Panc1 (cell line): Measurements from ENCODE around the gene STARD9. TPM values are rescaled to one million over a fixed set of nuclear protein-coding genes. Genes with fewer than 3 reads are reported as not detected.

Experiments used
- ATAC-seq: fragments of 200-7000 bp; cut with Tn5 transposase; 2 replicates; pipeline ENCODE4 v1.9.1; 2020; ENCODE audit warnings: mild to moderate bottlenecking, moderate library complexity
- BruUV-seq: library from RNA; stranded (reverse); fragments of 400-500 nt; replicated peaks from 2 replicates; lab custom pipeline; 2021; lab: Mats Ljungman, UMichigan
- CTCF ChIA-PET: fragments of 300-600 bp; sonication (Branson Sonifier 250); formaldehyde crosslinking; loops from one replicate; lab custom pipeline; 2022; ENCODE audit warnings: antibody characterized with exemption; lab: Charles Lee
- POLR2A ChIA-PET: fragments of 300-600 bp; sonication (Branson Sonifier 250); formaldehyde crosslinking; loops from one replicate; lab custom pipeline; 2022; ENCODE audit warnings: antibody characterized with exemption; lab: Charles Lee
- DNase-seq: peaks from one replicate; pipeline ENCODE4 v3.0.0-alpha.2; 2010; ENCODE audit warnings: low read depth, low spot score
- H3K27ac ChIP-seq: 2 replicates; pipeline ENCODE4 v1.5.1; 2011; ENCODE audit warnings: mild to moderate bottlenecking, low read length, inconsistent platforms
- H3K27me3 ChIP-seq: fragments of 200-500 bp; sonication (Bioruptor generic); 2 replicates; pipeline ENCODE4 v1.6.0; 2014; ENCODE audit warnings: low read length, inconsistent platforms; ENCODE audit not compliant: control insufficient read depth, insufficient read depth
- H3K36me3 ChIP-seq: fragments of 200-500 bp; sonication (Bioruptor generic); 2 replicates; pipeline ENCODE4 v1.5.1; 2014; ENCODE audit warnings: inconsistent platforms, mild to moderate bottlenecking, low read length, moderate library complexity; ENCODE audit not compliant: control insufficient read depth, insufficient read depth
- H3K4me1 ChIP-seq: 2 replicates; pipeline ENCODE4 v1.5.1; 2011; ENCODE audit warnings: inconsistent platforms, mild to moderate bottlenecking, low read length, moderate library complexity; ENCODE audit not compliant: control insufficient read depth, insufficient read depth
- H3K4me3 ChIP-seq, 2 experiments: 2 replicates each; pipeline ENCODE4 v1.5.1; 2011 to 2012; ENCODE audit warnings: low read depth in 2 of 2, low read length in 2 of 2, mild to moderate bottlenecking in 2 of 2, inconsistent platforms in 1 of 2, moderate library complexity in 1 of 2
- H3K9me3 ChIP-seq: fragments of 200-500 bp; sonication (Bioruptor generic); 2 replicates; pipeline ENCODE4 v1.5.1; 2014; ENCODE audit warnings: low read depth, mild to moderate bottlenecking, inconsistent platforms, low read length, moderate library complexity; ENCODE audit not compliant: control insufficient read depth, insufficient read depth
- POLR2AphosphoS5 ChIP-seq: IDR thresholded peaks from 2 replicates; pipeline ENCODE4 v1.6.1; 2012; ENCODE audit warnings: mild to moderate bottlenecking, low read depth, low read length, moderate library complexity
- SIN3A ChIP-seq: IDR thresholded peaks from 2 replicates; pipeline ENCODE4 v1.6.1; 2012; ENCODE audit warnings: low read depth, mild to moderate bottlenecking, low read length, moderate library complexity, borderline replicate concordance; ENCODE audit not compliant: insufficient read depth
- TCF7L2 ChIP-seq: IDR thresholded peaks from 2 replicates; pipeline ENCODE4 v1.6.1; 2011; ENCODE audit warnings: mild to moderate bottlenecking, low read depth, low read length, inconsistent platforms
- in situ Hi-C: cut with HindIII; loops from 2 replicates; pipeline ENCODE4 v1.10.0; 2016; ENCODE audit warnings: low sequenced_read_pairs, low pct_unique_long_range_greater_than_20kb
- intact Hi-C: fragments of 100-400 bp; cut with micrococcal nuclease; formaldehyde crosslinking; loops from one replicate; pipeline ENCODE4 v1.10.0; 2022; ENCODE audit not compliant: unreplicated experiment
- total RNA-seq: library from RNA; stranded (reverse); gene quantifications from one replicate; pipeline ENCODE4 v1.2.1, GENCODE V29; 2021; ENCODE audit not compliant: unreplicated experiment
- TF ChIP-seq, protein P1 (sequence below): fragments of 450-650 bp; IDR thresholded peaks from 2 replicates; pipeline ENCODE4 v1.5.1; 2017; ENCODE audit warnings: mild to moderate bottlenecking
- TF ChIP-seq, protein P2 (sequence below), 2 experiments: IDR thresholded peaks; 2 replicates each; pipeline ENCODE4 v1.6.1; 2011 to 2012; ENCODE audit warnings: low read depth in 2 of 2, control low read depth in 1 of 2, low read length in 1 of 2, mild to moderate bottlenecking in 1 of 2, moderate library complexity in 1 of 2; ENCODE audit not compliant: insufficient read depth in 1 of 2

STARD9 gene
- total RNA-seq, 1 experiment from 2014 or later, result 13.4 TPM

DNA sequence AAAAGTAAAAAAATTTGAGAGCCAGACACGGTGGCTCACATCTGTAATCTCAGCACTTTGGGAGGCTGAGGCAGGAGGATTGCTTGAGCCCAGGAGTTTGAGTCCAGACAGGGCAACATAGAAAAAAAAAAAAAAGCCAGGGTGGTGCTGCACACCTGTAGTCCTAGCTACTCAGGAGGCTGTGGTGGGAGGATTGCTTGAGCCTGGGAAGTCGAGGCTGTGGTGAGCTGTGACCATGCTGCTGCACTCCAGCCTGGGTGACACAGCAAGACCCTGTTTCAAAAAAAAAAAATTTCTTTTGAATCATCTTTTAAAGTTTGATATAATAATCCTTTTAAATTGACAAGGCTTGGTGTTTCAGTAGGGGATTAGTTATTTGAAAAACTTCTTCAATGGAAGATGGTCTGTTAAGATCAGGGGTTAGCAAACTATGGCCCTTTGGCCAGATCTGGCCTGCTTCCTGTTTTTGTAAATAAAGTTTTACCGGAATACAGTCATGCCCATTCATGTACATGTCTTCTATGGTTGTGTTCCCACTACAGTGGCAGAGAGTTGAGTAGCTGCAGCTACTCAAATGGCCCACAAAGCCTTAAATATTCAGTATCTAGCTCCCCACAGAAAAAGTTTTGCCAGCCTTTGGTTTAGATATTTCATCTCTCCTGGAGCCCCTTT is 132.6 kb downstream of the STARD9 start:
- no peaks in the 10 kb centered on the region for H3K27me3 ChIP-seq
- DNase-seq (no peak), ATAC-seq (no peak)
- in situ Hi-C loops, result no loop called here
- CTCF ChIA-PET, result interaction anchor here (0.6 kb wide), 1 partner anchor 303 kb away, joined by 3 read pairs; no protein-coding TSS in a partner anchor
- H3K36me3 ChIP-seq, result no peaks in the 10 kb centered on the region
- no TSS peak for BruUV-seq
- H3K4me3 ChIP-seq, result no peak overlapping the region
- intact Hi-C loops, result no loop called here
- H3K9me3 ChIP-seq, result no peaks in the 10 kb centered on the region
- TF ChIP-seq, protein P1, sequence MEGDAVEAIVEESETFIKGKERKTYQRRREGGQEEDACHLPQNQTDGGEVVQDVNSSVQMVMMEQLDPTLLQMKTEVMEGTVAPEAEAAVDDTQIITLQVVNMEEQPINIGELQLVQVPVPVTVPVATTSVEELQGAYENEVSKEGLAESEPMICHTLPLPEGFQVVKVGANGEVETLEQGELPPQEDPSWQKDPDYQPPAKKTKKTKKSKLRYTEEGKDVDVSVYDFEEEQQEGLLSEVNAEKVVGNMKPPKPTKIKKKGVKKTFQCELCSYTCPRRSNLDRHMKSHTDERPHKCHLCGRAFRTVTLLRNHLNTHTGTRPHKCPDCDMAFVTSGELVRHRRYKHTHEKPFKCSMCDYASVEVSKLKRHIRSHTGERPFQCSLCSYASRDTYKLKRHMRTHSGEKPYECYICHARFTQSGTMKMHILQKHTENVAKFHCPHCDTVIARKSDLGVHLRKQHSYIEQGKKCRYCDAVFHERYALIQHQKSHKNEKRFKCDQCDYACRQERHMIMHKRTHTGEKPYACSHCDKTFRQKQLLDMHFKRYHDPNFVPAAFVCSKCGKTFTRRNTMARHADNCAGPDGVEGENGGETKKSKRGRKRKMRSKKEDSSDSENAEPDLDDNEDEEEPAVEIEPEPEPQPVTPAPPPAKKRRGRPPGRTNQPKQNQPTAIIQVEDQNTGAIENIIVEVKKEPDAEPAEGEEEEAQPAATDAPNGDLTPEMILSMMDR, result no peak
- TF ChIP-seq POLR2AphosphoS5, result no peak
- TF ChIP-seq, protein P2, sequence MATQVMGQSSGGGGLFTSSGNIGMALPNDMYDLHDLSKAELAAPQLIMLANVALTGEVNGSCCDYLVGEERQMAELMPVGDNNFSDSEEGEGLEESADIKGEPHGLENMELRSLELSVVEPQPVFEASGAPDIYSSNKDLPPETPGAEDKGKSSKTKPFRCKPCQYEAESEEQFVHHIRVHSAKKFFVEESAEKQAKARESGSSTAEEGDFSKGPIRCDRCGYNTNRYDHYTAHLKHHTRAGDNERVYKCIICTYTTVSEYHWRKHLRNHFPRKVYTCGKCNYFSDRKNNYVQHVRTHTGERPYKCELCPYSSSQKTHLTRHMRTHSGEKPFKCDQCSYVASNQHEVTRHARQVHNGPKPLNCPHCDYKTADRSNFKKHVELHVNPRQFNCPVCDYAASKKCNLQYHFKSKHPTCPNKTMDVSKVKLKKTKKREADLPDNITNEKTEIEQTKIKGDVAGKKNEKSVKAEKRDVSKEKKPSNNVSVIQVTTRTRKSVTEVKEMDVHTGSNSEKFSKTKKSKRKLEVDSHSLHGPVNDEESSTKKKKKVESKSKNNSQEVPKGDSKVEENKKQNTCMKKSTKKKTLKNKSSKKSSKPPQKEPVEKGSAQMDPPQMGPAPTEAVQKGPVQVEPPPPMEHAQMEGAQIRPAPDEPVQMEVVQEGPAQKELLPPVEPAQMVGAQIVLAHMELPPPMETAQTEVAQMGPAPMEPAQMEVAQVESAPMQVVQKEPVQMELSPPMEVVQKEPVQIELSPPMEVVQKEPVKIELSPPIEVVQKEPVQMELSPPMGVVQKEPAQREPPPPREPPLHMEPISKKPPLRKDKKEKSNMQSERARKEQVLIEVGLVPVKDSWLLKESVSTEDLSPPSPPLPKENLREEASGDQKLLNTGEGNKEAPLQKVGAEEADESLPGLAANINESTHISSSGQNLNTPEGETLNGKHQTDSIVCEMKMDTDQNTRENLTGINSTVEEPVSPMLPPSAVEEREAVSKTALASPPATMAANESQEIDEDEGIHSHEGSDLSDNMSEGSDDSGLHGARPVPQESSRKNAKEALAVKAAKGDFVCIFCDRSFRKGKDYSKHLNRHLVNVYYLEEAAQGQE (IDR thresholded peaks at IDR 0.05; ENCODE audit: insufficient read depth in 1 of 2, low read depth in 2 of 2, low read length in 1 of 2), result no peak
- no peak for TF ChIP-seq TCF7L2
- TF ChIP-seq SIN3A, result no peak
- POLR2A ChIA-PET, result no interaction called here
- no peak overlapping the region for H3K27ac ChIP-seq
- no peaks in the 10 kb centered on the region for H3K4me1 ChIP-seq

DNA sequence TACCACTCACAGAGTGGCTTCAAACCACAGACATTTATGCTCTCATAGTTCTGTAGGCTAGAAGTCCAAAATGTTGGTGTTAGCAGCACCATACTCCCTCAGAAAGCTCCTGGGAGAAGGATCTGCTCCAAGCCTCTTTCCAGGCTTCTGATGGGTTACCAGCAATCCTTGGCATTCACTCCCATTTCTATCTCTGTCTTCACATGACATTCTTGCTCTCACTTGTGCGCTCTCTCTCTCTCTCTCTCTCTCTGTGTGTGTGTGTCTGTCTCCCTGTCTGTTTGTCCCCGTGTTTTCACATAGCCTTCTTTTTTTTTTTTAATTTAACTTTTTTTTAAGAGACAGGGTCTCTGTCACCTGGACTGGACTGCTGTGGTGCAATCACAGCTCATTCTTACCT is 135.3 kb downstream of the STARD9 start:
- TF ChIP-seq POLR2AphosphoS5 (no peak), SIN3A (no peak), TCF7L2 (no peak)
- TF ChIP-seq, protein P1, result no peak
- TF ChIP-seq, protein P2 (IDR thresholded peaks at IDR 0.05; ENCODE audit: insufficient read depth in 1 of 2, low read depth in 2 of 2, low read length in 1 of 2), result no peak
- POLR2A ChIA-PET, result interaction anchor here (0.7 kb wide), 1 partner anchor 209 kb away, joined by 5 read pairs; no protein-coding TSS in a partner anchor
- Histone ChIP-seq H3K4me3 (no peak overlapping the region), H3K36me3 (no peaks in the 10 kb centered on the region), H3K27me3 (no peaks in the 10 kb centered on the region), H3K4me1 (no peaks in the 10 kb centered on the region), H3K27ac (no peak overlapping the region), H3K9me3 (no peaks in the 10 kb centered on the region)
- DNase-seq (no peak), ATAC-seq (no peak)
- no TSS peak for BruUV-seq
- intact Hi-C loops, result no loop called here
- CTCF ChIA-PET, result no interaction called here
- in situ Hi-C loops, result no loop called here
